HG03469 (cell line): ENCODE results near the gene FARS2.

Experiments used
- ATAC-seq: cut with Tn5 transposase; IDR thresholded peaks from one replicate; pipeline ENCODE4 v1.9.1; 2021; ENCODE audit warnings: mild to moderate bottlenecking, moderate library complexity, moderate number of reproducible peaks; ENCODE audit not compliant: unreplicated experiment

FARS2 gene

GRCh38 chr6:5707281-5708045, 446.1 kb downstream of the FARS2 start:
- no peak for ATAC-seq

- ATAC-seq: no peak
Measured at GRCh38 chr6:5710516-5710915, 449.2 kb downstream of the FARS2 start.

- ATAC-seq: no peak
Measured at GRCh38 chr6:5710936-5711335, 449.6 kb downstream of the FARS2 start.

GRCh38 chr6:5712349-5713215, 451.3 kb downstream of the FARS2 start:
- no peak for ATAC-seq

- ATAC-seq: no peak
Measured at GRCh38 chr6:5713519-5713918, 452.2 kb downstream of the FARS2 start.

GRCh38 chr6:5718231-5718947, 457.1 kb downstream of the FARS2 start:
- no peak for ATAC-seq

- peak; percentile 85 for ATAC-seq
Measured at GRCh38 chr6:5723841-5724691, 462.8 kb downstream of the FARS2 start.

GRCh38 chr6:5724911-5725310, 463.6 kb downstream of the FARS2 start:
- no peak for ATAC-seq

GRCh38 chr6:5726976-5727718, 465.8 kb downstream of the FARS2 start:
- no peak for ATAC-seq

- no peak for ATAC-seq
Measured at GRCh38 chr6:5728351-5729079, 467.2 kb downstream of the FARS2 start.

- ATAC-seq: no peak
Measured at GRCh38 chr6:5729080-5729434, 467.7 kb downstream of the FARS2 start.

- no peak for ATAC-seq
Measured at GRCh38 chr6:5729813-5730517, 468.7 kb downstream of the FARS2 start.

GRCh38 chr6:5730585-5731263, 469.4 kb downstream of the FARS2 start:
- ATAC-seq: no peak

GRCh38 chr6:5731435-5731834, 470.1 kb downstream of the FARS2 start:
- no peak for ATAC-seq

GRCh38 chr6:5732496-5732895, 471.2 kb downstream of the FARS2 start:
- ATAC-seq: no peak

- no peak for ATAC-seq
Measured at GRCh38 chr6:5736016-5736738, 474.9 kb downstream of the FARS2 start.

GRCh38 chr6:5737460-5737859, 476.1 kb downstream of the FARS2 start:
- ATAC-seq: no peak
